Endothelial cell (in vitro differentiated cells): ENCODE measurements around the gene EPHB1. TPM values are rescaled to one million over a fixed set of nuclear protein-coding genes. Genes with fewer than 3 reads are reported as not detected.

ENCODE experiments used
- DNase-seq: peaks from one replicate; pipeline ENCODE4 v3.0.0; 2021; ENCODE audit warnings: low spot score
- H3K27ac Mint-ChIP-seq: one replicate; pipeline ENCODE4 v1.8.0; 2021; ENCODE audit warnings: mixed read lengths, inconsistent platforms; ENCODE audit not compliant: unreplicated experiment
- H3K27me3 Mint-ChIP-seq: one replicate; pipeline ENCODE4 v1.8.0; 2021; ENCODE audit warnings: mild to moderate bottlenecking, moderate library complexity, mixed read lengths, inconsistent platforms; ENCODE audit not compliant: unreplicated experiment
- H3K36me3 Mint-ChIP-seq: one replicate; pipeline ENCODE4 v1.8.0; 2021; ENCODE audit warnings: mild to moderate bottlenecking, low read depth, mixed read lengths, inconsistent platforms; ENCODE audit not compliant: unreplicated experiment
- H3K4me1 Mint-ChIP-seq: one replicate; pipeline ENCODE4 v1.8.0; 2021; ENCODE audit warnings: mild to moderate bottlenecking, mixed read lengths, inconsistent platforms; ENCODE audit not compliant: unreplicated experiment
- H3K4me3 Mint-ChIP-seq: one replicate; pipeline ENCODE4 v1.8.0; 2021; ENCODE audit warnings: mild to moderate bottlenecking, mixed read lengths, inconsistent platforms; ENCODE audit not compliant: unreplicated experiment
- H3K9me3 Mint-ChIP-seq: one replicate; pipeline ENCODE4 v1.8.0; 2021; ENCODE audit warnings: mixed read lengths, inconsistent platforms; ENCODE audit not compliant: unreplicated experiment
- CTCF ChIP-seq: fragments of 200-600 bp; sonication (generic); IDR thresholded peaks from one replicate; pipeline ENCODE4 v1.5.0; 2021; ENCODE audit warnings: antibody characterized with exemption; ENCODE audit not compliant: unreplicated experiment
- total RNA-seq: library from RNA; stranded (reverse); fragmentation: NEBNext Ultra II Directional; extraction: Animal tissue kit (Norgen Biotek cat#: 25700); gene quantifications from one replicate; pipeline ENCODE4 v1.2.1, GENCODE V29; 2021; ENCODE audit not compliant: unreplicated experiment

EPHB1 gene
- total RNA-seq, 1 donor from 2014 or later, result 5.7 TPM

- Mint-ChIP-seq H3K9me3 (no peaks in the 10 kb centered on the region), H3K27me3 (peaks cover 2% of the 10 kb centered on the region), H3K36me3 (no peaks in the 10 kb centered on the region), H3K27ac (no peak overlapping the region), H3K4me3 (no peak overlapping the region), H3K4me1 (no peaks in the 10 kb centered on the region)
- DNase-seq, result no peak
- TF ChIP-seq CTCF, result no peak
These were observed 218.1 kb downstream of the EPHB1 start for GRCh38 chr3:135013206-135013605.

GRCh38 chr3:135014566-135014965 lies 219.5 kb downstream of the EPHB1 start:
- Mint-ChIP-seq H3K36me3 (no peaks in the 10 kb centered on the region), H3K27me3 (peaks cover 2% of the 10 kb centered on the region), H3K4me1 (no peaks in the 10 kb centered on the region), H3K9me3 (no peaks in the 10 kb centered on the region), H3K27ac (no peak overlapping the region), H3K4me3 (no peak overlapping the region)
- no peak for DNase-seq
- TF ChIP-seq CTCF, result no peak

GRCh38 chr3:135017003-135017893 lies 222.2 kb downstream of the EPHB1 start:
- Mint-ChIP-seq H3K36me3 (no peaks in the 10 kb centered on the region), H3K9me3 (no peaks in the 10 kb centered on the region), H3K4me3 (no peak overlapping the region), H3K4me1 (no peaks in the 10 kb centered on the region), H3K27me3 (peaks cover 2% of the 10 kb centered on the region), H3K27ac (no peak overlapping the region)
- no peak for DNase-seq
- TF ChIP-seq CTCF, result no peak

- DNase-seq, result no peak
- no peaks in the 10 kb centered on the region for H3K4me1 Mint-ChIP-seq
- no peaks in the 10 kb centered on the region for H3K9me3 Mint-ChIP-seq
- no peak overlapping the region for H3K27ac Mint-ChIP-seq
- H3K36me3 Mint-ChIP-seq, result no peaks in the 10 kb centered on the region
- H3K4me3 Mint-ChIP-seq, result no peak overlapping the region
- peaks cover 2% of the 10 kb centered on the region for H3K27me3 Mint-ChIP-seq
- TF ChIP-seq CTCF, result no peak
These were observed 223.3 kb downstream of the EPHB1 start for GRCh38 chr3:135018149-135018923.

GRCh38 chr3:135020181-135020580 lies 225.1 kb downstream of the EPHB1 start:
- H3K36me3 Mint-ChIP-seq, result no peaks in the 10 kb centered on the region
- H3K4me1 Mint-ChIP-seq, result no peaks in the 10 kb centered on the region
- peaks cover 2% of the 10 kb centered on the region for H3K27me3 Mint-ChIP-seq
- no peaks in the 10 kb centered on the region for H3K9me3 Mint-ChIP-seq
- TF ChIP-seq CTCF, result no peak
- no peak overlapping the region for H3K4me3 Mint-ChIP-seq
- DNase-seq, result no peak
- no peak overlapping the region for H3K27ac Mint-ChIP-seq
